GM18909 (cell line): Measurements from ENCODE around the gene KLHL2.
A peak's percentile ranks its signal among the peaks of the same experiment; 100 is the strongest.
"Not testable (repeated sequence)": the region's sequence is repeated elsewhere in the genome, so short reads cannot be mapped to it uniquely, and the experiment has no call there.

Source experiments
- ATAC-seq: cut with Tn5 transposase; IDR thresholded peaks from one replicate; pipeline ENCODE4 v1.9.1; 2021; ENCODE audit warnings: mild to moderate bottlenecking; ENCODE audit not compliant: unreplicated experiment, poor library complexity

Gene KLHL2

DNA sequence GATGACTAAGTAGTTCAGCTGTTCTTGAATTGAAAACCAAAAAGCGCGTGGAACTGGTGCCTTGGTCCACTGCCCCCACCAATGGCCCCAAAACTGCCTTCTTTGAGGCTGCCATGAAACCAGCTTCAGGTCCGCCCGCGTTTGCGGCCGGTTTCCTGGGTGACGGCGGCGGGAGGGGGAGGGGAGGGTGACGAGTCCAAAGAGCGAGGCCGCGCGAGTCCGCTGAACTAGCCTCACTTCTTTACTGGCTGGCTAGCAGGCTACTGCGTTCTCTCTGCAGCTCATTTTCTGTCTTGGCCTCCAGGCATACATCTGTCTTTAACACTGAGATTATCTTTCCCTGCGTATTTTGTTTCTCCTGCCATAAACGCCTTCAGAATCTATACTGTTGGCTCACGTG lies 72.2 kb downstream of the KLHL2 start:
- ATAC-seq: not testable (repeated sequence)

DNA sequence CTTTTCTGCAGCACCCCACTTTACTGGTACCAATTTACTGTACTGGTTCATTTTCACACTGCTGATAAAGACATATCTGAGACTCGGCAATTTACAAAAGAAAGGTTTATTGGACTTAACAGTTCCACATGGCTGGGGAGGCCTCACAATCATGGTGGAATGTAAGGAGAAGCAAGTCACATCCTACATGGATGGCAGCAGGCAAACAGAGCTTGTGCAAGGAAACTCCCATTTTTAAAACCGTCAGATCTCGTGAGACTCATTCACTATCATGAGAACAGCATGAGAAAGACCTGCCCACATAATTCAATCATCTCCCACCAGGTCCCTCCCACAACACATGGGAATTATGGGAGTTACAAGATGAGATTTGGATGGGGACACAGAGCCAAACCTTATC lies 77.3 kb downstream of the KLHL2 start:
- ATAC-seq: not testable (repeated sequence)

- ATAC-seq: peak; percentile 82
These were observed 79.4 kb downstream of the KLHL2 start for GRCh38 chr4:165286619-165287340.

DNA sequence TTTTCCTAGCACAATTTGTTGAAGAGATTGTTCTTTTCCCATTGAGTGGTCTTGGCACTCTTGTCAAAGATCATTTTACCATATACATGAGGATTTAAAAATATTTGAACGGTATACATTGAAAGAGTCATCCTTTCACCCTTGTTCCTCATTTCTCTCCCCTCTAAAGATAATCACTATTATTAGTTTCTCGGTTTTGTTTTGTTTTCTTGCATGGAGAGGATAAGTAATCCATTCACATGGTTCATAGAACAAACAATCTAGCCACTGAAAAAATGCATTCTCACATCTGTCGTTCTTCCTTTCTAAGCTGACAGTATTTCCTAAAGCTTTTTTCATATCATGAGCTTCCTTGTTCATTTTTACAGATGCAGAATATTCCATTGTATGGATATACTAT lies 80.9 kb downstream of the KLHL2 start:
- peak; percentile 73 for ATAC-seq

- ATAC-seq: peak; percentile 31
These were observed 81.5 kb downstream of the KLHL2 start for GRCh38 chr4:165288639-165289422.

GRCh38 chr4:165289423-165289785 lies 82.0 kb downstream of the KLHL2 start:
- no peak for ATAC-seq

DNA sequence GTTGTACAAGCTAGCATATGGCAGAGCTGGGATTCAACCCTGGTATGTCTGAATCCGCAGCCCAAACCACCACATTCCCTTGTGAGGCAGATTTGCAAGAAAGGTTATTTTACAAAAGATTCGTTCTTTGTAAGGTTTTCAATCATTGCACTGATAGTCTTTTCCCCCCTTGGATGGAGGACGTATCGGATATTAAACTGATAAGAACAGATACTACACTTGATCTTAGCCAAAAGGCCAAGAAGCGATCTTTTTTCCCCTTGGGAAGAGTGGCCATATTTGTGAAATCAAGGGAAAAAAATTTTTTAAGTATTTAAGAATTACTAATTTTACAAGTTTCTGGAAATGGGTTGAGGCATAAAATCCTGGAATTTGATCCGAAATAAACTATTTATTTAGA lies 85.7 kb downstream of the KLHL2 start:
- ATAC-seq: no peak

DNA sequence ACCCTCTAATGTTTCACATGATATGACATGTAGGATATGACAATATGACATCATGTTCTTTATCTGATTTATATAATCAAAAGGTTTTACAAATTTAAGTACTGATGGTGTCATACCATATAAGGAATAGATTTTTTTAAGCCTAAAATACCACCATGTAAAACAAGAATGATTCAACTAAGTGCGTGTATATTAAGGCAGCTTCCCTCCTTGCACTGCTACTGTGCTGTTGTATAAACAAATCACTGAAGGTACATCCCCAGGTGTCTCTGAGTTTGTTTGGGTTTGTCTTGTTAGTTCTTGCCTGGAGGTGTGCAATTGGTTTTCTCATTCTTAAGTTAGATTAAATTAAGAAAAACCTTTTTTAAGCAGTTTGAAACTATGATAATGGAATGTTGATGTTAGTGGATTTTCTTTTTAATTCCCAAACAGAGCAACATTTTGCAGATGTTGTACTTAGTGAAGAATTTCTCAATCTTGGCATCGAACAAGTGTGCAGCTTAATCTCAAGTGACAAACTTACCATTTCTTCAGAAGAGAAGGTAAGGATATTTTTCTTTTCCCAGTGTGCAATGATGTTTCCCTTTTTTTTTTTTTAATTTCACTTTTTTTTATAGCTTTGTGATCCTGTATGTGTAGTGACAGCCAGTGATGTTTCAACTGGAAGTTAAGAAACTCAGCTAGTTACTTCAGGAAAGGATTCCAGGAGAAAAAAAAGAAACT lies 86.7 kb downstream of the KLHL2 start:
- no peak for ATAC-seq

GRCh38 chr4:165294907-165295306 lies 87.5 kb downstream of the KLHL2 start:
- ATAC-seq: peak; percentile 95

DNA sequence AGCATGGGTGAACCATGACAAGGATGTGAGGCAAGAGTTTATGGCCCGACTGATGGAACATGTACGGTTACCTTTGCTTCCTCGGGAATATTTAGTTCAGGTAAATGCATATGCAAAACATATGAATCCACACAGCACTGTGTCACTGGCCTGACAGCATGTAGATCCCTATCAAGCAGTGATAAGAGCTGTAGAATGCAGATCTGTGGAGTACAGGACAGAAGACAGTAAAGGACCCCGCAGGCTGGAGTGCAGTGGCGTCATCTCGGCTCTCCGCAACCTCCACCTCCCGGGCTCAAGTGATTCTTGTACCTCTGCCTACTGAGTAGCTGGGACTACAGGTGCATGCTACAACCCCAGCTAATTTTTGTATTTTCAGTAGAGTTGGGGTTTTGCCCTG lies 90.3 kb downstream of the KLHL2 start:
- no peak for ATAC-seq

- no peak for ATAC-seq
These were observed 92.2 kb downstream of the KLHL2 start for GRCh38 chr4:165299399-165300060.

GRCh38 chr4:165301833-165302232 lies 94.5 kb downstream of the KLHL2 start:
- ATAC-seq: peak; percentile 88

DNA sequence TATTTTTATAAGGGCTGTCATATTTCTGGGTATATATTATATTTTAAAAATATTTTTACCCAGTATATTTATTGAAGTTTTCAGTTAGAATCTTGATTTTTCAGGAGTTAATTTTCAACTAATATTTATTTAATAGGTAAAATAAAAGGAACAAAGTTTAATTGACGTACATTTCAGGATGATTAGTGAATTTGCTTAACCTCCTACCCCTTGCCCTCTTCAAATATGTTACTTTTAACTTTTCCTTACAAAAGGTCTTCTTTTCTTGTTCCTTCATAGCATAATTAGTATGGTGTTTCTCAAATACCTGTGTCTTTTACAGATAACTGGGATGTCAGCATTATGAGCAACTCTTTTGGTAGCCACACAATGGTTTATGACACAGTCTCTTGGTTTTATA lies 95.3 kb downstream of the KLHL2 start:
- no peak for ATAC-seq

- ATAC-seq: no peak
These were observed 100.8 kb downstream of the KLHL2 start for GRCh38 chr4:165308166-165308565.

DNA sequence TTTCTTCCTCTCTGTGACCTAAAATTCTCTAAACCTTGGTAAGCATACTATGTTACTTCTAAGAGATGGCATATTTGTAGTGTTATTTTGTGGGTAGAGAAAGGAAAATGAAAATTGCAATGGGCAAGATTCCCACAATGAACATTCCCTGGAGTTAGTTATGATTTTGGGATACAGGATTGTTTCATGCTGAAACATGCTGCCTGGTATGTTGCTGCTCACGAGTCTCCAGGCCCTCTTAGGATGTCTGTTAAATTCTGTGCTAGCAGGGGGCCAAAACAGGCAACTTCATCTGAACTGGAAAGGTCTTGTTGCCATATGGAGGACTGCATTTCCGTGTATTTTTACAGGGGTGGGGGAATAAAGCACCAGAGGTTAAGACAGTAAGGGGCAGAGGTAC lies 101.2 kb downstream of the KLHL2 start:
- no peak for ATAC-seq

DNA sequence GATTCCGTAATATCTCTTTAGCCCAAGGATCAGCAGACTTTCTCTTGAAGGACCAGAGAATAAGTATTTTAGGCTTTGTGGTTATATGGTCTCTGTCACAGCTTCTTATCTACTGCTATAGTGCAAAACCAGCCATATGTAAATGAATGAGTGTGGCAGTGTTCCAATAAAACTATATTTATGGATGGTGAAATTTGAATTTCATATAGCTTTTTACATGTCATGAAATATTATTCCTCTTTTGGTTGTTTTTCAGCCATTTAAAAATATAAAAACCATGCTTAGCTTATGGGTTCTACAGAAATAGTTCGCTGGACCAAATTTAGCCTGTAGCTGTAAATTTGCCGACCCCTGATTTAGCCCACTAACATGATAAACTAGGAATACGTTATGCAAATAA lies 102.1 kb downstream of the KLHL2 start:
- no peak for ATAC-seq

DNA sequence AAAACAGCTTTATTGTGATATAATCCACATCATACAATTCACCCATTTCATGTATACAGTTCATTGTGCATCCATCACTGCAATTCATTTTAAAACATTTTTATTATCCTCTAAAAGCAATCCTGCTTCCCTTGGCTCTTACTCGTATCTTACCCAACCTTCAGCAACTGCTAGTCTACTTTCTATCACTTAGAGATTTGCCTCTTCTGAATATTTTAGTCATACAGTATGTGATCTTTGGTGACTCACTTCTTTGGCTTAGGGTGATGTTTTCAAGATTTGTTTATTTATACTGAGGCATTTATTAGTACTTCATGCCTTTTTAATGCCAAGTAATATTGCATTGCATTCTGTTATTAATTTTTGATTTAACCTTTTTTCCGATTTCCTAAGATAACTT lies 105.1 kb downstream of the KLHL2 start:
- ATAC-seq: no peak

DNA sequence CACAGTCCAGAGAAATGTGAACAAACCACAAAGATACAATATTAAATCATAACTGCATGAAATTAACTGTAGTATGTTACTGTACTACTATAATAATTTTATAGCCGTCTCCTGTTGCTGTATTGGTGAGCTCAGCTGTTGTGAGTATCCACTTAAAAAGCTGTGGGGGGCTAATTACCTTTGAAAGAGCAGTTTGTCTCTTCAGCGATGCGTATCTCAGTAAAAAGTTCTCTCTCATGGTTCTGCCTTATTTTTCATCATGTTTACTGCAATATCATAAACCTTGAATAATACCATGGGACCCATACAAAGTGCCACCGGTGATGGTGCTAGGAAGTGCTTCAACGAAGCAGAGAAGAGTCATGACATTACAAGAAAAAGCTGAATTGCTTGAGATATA lies 111.7 kb downstream of the KLHL2 start:
- no peak for ATAC-seq

DNA sequence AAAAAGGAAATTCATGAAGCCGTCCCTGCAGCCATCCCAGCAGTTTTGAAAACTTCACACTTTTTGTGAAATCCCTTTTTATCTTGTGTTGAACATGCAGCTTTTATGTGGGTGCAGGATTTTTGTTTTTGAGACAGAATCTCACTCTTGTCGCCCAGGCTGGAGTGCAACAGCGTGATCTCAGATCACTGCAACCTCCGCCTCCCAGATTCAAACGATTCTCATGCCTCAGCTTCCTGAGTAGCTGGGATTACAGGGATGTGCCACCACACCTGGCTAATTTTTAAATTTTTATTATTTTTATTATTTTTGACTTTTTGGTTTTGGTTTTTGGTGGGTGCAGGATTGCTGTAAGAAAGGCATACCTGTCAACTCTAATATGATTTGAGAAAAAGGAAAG lies 112.1 kb downstream of the KLHL2 start:
- ATAC-seq: no peak

DNA sequence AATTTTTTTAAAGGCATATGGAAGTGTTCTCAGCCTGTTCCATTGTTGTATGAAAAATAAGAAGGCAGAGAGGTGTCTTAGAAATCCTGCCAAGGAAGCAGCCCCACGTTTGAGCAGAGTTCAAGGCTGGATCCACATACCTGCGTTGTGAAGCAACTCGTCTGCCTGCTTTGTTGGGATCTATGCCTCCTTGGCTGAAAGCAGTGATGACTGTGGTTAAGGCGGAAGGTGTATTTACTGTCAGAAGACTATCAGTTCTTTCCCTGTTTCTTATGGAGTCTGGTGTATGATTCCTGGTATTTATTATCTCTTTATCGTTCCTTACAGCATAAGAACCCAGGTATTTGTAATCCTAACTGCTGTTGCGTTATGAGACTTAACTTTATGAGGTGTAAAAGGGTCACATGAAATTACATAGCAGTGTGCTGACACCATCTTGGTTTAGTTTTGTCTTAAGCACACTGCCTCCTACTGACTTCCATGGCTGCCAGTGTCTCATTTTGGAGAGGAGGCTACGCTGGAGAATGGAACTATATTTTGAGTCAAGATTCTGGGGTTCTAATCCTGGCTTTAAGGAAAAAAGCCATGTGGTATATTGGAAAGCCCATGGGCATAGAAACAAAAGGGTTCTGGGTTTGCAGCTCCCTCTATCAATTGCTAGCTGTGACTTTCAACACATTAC lies 117.0 kb downstream of the KLHL2 start:
- no peak for ATAC-seq
